SK-N-SH (cell line): ENCODE data around the gene YIPF5. TPM values are rescaled to one million over a fixed set of nuclear protein-coding genes. Genes with fewer than 3 reads are reported as not detected.

ENCODE experiments used
- CTCF ChIA-PET: fragments of 300-600, 350-600 bp; formaldehyde crosslinking; extraction: SDS; loops from one replicate; lab custom pipeline; 2021; lab: Yijun Ruan, JAX
- POLR2A ChIA-PET: fragments of 350-600 bp; sonication (Branson Sonifier 250); formaldehyde crosslinking; extraction: SDS; loops from one replicate; lab custom pipeline; 2020; ENCODE audit warnings: antibody characterized with exemption, inconsistent platforms; lab: Yijun Ruan, JAX
- DNase-seq: peaks from one replicate; pipeline ENCODE4 v3.0.0; 2012
- H2AFZ ChIP-seq: fragments of 200-600 bp; sonication (generic); 2 replicates; pipeline ENCODE4 v1.8.1; 2016; ENCODE audit warnings: antibody characterized with exemption, mild to moderate bottlenecking, low read depth
- H3F3A ChIP-seq: fragments of 200-600 bp; sonication (generic); replicated peaks from 2 replicates; pipeline ENCODE3; 2016; ENCODE audit warnings: antibody characterized with exemption, mild to moderate bottlenecking; ENCODE audit not compliant: insufficient read depth
- H3K27ac ChIP-seq, 2 experiments: fragments of 200-500 bp in 1 of 2; fragments of 200-600 bp in 1 of 2; sonication (Bioruptor generic) in 1 of 2; sonication (generic), shearing (Covaris generic) in 1 of 2; 2 replicates each; pipeline versions ENCODE4 v1.5.1 to v1.6.1; 2014 to 2016; ENCODE audit warnings: low read depth in 2 of 2, inconsistent platforms in 1 of 2, low read length in 1 of 2, mild to moderate bottlenecking in 1 of 2, mixed read lengths in 1 of 2
- H3K27me3 ChIP-seq: fragments of 200-600 bp; sonication (generic), shearing (Covaris generic); 2 replicates; pipeline ENCODE4 v1.6.1; 2016; ENCODE audit warnings: mixed run types; ENCODE audit not compliant: insufficient read depth
- H3K36me3 ChIP-seq, 2 experiments: fragments of 200-500 bp in 1 of 2; fragments of 200-600 bp in 1 of 2; sonication (Bioruptor generic) in 1 of 2; sonication (generic) in 1 of 2; replicated peaks in 1 of 2; 2 replicates each; pipeline versions ENCODE3 to v1.5.1; 2014 to 2016; ENCODE audit warnings: low read length in 1 of 2, mild to moderate bottlenecking in 1 of 2; ENCODE audit not compliant: insufficient read depth in 2 of 2, control insufficient read depth in 1 of 2
- H3K4me1 ChIP-seq, 2 experiments: fragments of 200-500 bp in 1 of 2; fragments of 200-600 bp in 1 of 2; sonication (Bioruptor generic) in 1 of 2; sonication (generic), shearing (Covaris generic) in 1 of 2; 2 replicates each; pipeline versions ENCODE4 v1.5.1 to v1.6.1; 2014 to 2016; ENCODE audit warnings: low read depth in 1 of 2, low read length in 1 of 2, mixed run types in 1 of 2; ENCODE audit not compliant: insufficient read depth in 2 of 2, control insufficient read depth in 1 of 2
- H3K4me2 ChIP-seq: fragments of 200-600 bp; sonication (generic), shearing (Covaris generic); 2 replicates; pipeline ENCODE4 v1.6.1; 2017; ENCODE audit warnings: mixed run types
- H3K4me3 ChIP-seq, 2 experiments: fragments of 200-500 bp in 1 of 2; fragments of 200-600 bp in 1 of 2; sonication (Bioruptor generic) in 1 of 2; sonication (generic), shearing (Covaris generic) in 1 of 2; 2 replicates each; pipeline versions ENCODE4 v1.5.1 to v1.8.1; 2014 to 2016; ENCODE audit warnings: low read depth in 2 of 2, inconsistent platforms in 1 of 2, low read length in 1 of 2, mild to moderate bottlenecking in 1 of 2, mixed read lengths in 1 of 2, moderate library complexity in 1 of 2
- H3K79me2 ChIP-seq: fragments of 200-600 bp; sonication (generic); 2 replicates; pipeline ENCODE4 v1.8.1; 2017; ENCODE audit warnings: mild to moderate bottlenecking; ENCODE audit not compliant: insufficient read depth
- H3K9ac ChIP-seq: fragments of 200-600 bp; sonication (generic); 2 replicates; pipeline ENCODE4 v1.6.1; 2017; ENCODE audit warnings: mixed run types
- H3K9me2 ChIP-seq: fragments of 200-600 bp; sonication (generic); 2 replicates; pipeline ENCODE4 v1.6.1; 2017; ENCODE audit warnings: mixed run types
- H3K9me3 ChIP-seq: fragments of 200-600 bp; sonication (generic); 2 replicates; pipeline ENCODE4 v1.6.1; 2017; ENCODE audit warnings: mixed run types, mild to moderate bottlenecking, moderate library complexity
- H4K20me1 ChIP-seq: fragments of 200-600 bp; sonication (generic); 2 replicates; pipeline ENCODE4 v1.6.1; 2017; ENCODE audit warnings: mild to moderate bottlenecking, mixed run types; ENCODE audit not compliant: insufficient read depth
- CHD2 ChIP-seq: fragments of 150-350 bp; IDR thresholded peaks from 2 replicates; pipeline ENCODE4 v1.6.1; 2018; ENCODE audit warnings: low read length; ENCODE audit not compliant: partially characterized antibody
- ELF1 ChIP-seq: IDR thresholded peaks from 2 replicates; pipeline ENCODE4 v1.4.0; 2012
- MEF2A ChIP-seq: IDR thresholded peaks from 2 replicates; pipeline ENCODE4 v1.4.0; 2012; ENCODE audit warnings: low read depth, borderline replicate concordance
- MXI1 ChIP-seq: IDR thresholded peaks from 2 replicates; pipeline ENCODE4 v1.6.1; 2012; ENCODE audit warnings: mild to moderate bottlenecking, low read depth, low read length, improper control_type of control experiment
- NFIC ChIP-seq: IDR thresholded peaks from 2 replicates; pipeline ENCODE4 v1.4.0; 2012; ENCODE audit warnings: borderline replicate concordance
- NRF1 ChIP-seq: IDR thresholded peaks from 2 replicates; pipeline ENCODE4 v1.6.1; 2012; ENCODE audit warnings: low read depth, mild to moderate bottlenecking, low read length
- POLR2AphosphoS5 ChIP-seq: IDR thresholded peaks from 2 replicates; pipeline ENCODE4 v1.6.1; 2012; ENCODE audit warnings: low read depth, low read length
- RCOR1 ChIP-seq: fragments of 150-350 bp; IDR thresholded peaks from 2 replicates; pipeline ENCODE4 v1.6.1; 2017; ENCODE audit warnings: antibody characterized with exemption, low read length
- RFX5 ChIP-seq: IDR thresholded peaks from 2 replicates; pipeline ENCODE4 v1.6.1; 2012; ENCODE audit warnings: mild to moderate bottlenecking, improper control_type of control experiment, low read length
- SMC3 ChIP-seq: IDR thresholded peaks from 2 replicates; pipeline ENCODE4 v1.6.1; 2012; ENCODE audit warnings: low read depth, low read length, improper control_type of control experiment
- TAF1 ChIP-seq: IDR thresholded peaks from 2 replicates; pipeline ENCODE4 v1.6.1; 2012; ENCODE audit warnings: low read depth, mild to moderate bottlenecking, low read length, moderate library complexity, borderline replicate concordance
- YY1 ChIP-seq: IDR thresholded peaks from 2 replicates; pipeline ENCODE4 v1.4.0; 2012; ENCODE audit warnings: low read depth, mild to moderate bottlenecking
- WGBS: methylation state at CpG from one replicate; pipeline ENCODE4 v1.1.6; 2017; ENCODE audit warnings: low lambda C conversion rate; 5-methylcytosine and 5-hydroxymethylcytosine counted together
- polyA plus RNA-seq, 3 experiments: library from polyadenylated mRNA; depleted of rRNA; stranded (reverse); fragments of >200 nt; gene quantifications; 2 replicates each; pipeline ENCODE4 v1.2.3, GENCODE V29; 2012
- TF ChIP-seq, protein P1 (sequence below): fragments of 150-350 bp; IDR thresholded peaks from 2 replicates; pipeline ENCODE4 v1.6.1; 2017; ENCODE audit warnings: antibody characterized with exemption, low read length, low read depth, borderline replicate concordance
- TF ChIP-seq, protein P2 (sequence below): IDR thresholded peaks from 2 replicates; pipeline ENCODE4 v1.4.0; 2012; ENCODE audit warnings: low read depth, borderline replicate concordance
- TF ChIP-seq, protein P3 (sequence below): fragments of 150-350 bp; IDR thresholded peaks from 2 replicates; pipeline ENCODE4 v1.6.1; 2016; ENCODE audit warnings: mild to moderate bottlenecking, low read depth, low read length

Gene YIPF5
- polyA plus RNA-seq, 1 of the 3 experiments (the other 2 are of a cell fraction) = 36.2 TPM

DNA sequence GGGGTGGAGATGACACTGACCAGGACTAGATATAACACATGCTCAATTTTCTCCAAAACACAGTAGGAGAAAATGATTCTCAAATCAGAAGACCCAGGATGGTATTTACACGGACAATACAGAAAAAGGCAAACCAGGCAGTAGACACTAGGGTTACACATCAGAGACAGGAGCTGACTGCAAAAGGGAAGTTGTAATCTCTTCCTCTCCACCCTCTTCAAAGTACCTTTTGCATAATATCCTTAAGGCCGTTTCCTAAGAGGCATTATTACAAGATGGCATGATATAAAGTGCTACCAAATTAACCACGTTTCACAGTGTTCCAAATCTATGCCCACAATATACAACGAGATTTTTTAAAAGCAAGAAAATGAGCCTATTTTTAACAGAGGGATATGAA is 39.2 kb downstream of the YIPF5 start (continued):
- TF ChIP-seq, protein P1, sequence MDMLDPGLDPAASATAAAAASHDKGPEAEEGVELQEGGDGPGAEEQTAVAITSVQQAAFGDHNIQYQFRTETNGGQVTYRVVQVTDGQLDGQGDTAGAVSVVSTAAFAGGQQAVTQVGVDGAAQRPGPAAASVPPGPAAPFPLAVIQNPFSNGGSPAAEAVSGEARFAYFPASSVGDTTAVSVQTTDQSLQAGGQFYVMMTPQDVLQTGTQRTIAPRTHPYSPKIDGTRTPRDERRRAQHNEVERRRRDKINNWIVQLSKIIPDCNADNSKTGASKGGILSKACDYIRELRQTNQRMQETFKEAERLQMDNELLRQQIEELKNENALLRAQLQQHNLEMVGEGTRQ = no peak
- TF ChIP-seq, protein P2, sequence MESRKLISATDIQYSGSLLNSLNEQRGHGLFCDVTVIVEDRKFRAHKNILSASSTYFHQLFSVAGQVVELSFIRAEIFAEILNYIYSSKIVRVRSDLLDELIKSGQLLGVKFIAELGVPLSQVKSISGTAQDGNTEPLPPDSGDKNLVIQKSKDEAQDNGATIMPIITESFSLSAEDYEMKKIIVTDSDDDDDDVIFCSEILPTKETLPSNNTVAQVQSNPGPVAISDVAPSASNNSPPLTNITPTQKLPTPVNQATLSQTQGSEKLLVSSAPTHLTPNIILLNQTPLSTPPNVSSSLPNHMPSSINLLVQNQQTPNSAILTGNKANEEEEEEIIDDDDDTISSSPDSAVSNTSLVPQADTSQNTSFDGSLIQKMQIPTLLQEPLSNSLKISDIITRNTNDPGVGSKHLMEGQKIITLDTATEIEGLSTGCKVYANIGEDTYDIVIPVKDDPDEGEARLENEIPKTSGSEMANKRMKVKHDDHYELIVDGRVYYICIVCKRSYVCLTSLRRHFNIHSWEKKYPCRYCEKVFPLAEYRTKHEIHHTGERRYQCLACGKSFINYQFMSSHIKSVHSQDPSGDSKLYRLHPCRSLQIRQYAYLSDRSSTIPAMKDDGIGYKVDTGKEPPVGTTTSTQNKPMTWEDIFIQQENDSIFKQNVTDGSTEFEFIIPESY = no peak
- TF ChIP-seq NRF1 (no peak), NFIC (no peak), MXI1 (no peak), MEF2A (no peak)
- TF ChIP-seq, all 33 proteins: peak for 0

DNA sequence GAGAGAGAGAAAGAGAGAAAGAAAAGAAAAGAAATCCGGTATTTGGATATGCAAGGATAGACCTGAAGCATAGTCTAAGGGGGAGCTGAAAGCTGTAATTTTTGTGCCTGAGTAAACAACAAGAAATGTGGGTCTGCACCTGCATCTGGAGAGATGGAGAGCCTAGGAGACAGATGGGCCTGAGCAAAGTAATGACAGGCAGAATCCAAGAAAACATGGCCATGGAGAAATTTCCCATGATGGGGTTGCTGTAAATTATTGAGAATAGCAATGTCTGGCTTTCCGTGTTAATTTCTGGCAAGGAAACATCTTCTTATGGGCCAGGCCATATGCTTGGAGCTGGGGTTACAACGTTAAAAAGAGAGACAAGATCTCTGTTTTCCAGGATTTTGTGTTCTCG is 40.2 kb downstream of the YIPF5 start:
- WGBS = 74% methylated on average over 4 of the region's 4 CpGs
- Histone ChIP-seq H4K20me1 (no peaks in the 10 kb centered on the region), H3K4me3 (no peak overlapping the region), H3K9ac (no peak overlapping the region), H2AFZ (no peak overlapping the region), H3F3A (no peaks in the 10 kb centered on the region), H3K36me3 (no peaks in the 10 kb centered on the region), H3K9me2 (no peaks in the 10 kb centered on the region), H3K4me2 (no peak overlapping the region), H3K27me3 (no peaks in the 10 kb centered on the region), H3K27ac (no peak overlapping the region), H3K9me3 (no peaks in the 10 kb centered on the region), H3K4me1 (peaks cover 0 to 4% of the 10 kb centered on the region in 2 experiments; a peak in 1 of 4 replicates), H3K79me2 (no peaks in the 10 kb centered on the region)
- TF ChIP-seq NRF1 (no peak), SMC3 (no peak), RFX5 (no peak), TAF1 (no peak)
- TF ChIP-seq, protein P1 = no peak
- ChIA-PET CTCF (interaction anchor here (1.5 kb wide), 1 partner anchor 481 kb away, joined by 3 read pairs; no protein-coding TSS in a partner anchor), POLR2A (no interaction called here)
- DNase-seq = no peak

DNA sequence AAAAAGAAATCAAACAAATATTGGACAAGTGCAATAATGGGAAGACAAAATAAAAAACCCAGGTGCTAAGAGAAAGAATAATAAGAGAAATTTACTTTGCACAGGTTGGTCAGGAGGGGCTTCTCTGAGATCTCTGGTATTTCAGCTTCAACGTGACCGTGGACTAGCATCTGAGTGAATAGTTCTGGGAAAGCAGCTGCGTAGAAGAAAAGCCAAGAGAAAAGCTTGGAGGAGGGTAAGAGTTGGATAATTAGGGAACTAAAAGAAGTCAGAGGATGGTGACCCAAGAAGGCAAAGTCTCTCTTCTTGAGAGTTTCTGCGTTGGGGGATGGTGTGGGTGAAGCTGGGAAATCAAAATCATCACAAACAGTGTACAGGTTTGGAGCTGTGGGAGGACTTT is 41.6 kb downstream of the YIPF5 start:
- H3K79me2 ChIP-seq = no peaks in the 10 kb centered on the region
- no peaks in the 10 kb centered on the region for H3K36me3 ChIP-seq
- H3K27me3 ChIP-seq = no peaks in the 10 kb centered on the region
- no peaks in the 10 kb centered on the region for H3K9me2 ChIP-seq
- no peaks in the 10 kb centered on the region for H3F3A ChIP-seq
- H3K4me3 ChIP-seq = no peak overlapping the region
- no peak overlapping the region for H3K9ac ChIP-seq
- ChIA-PET POLR2A (no interaction called here), CTCF (no interaction called here)
- no peak overlapping the region for H3K4me2 ChIP-seq
- no peaks in the 10 kb centered on the region for H4K20me1 ChIP-seq
- DNase-seq = no peak
- H2AFZ ChIP-seq = no peak overlapping the region
- peaks cover 0 to 4% of the 10 kb centered on the region in 2 experiments; a peak in 1 of 4 replicates for H3K4me1 ChIP-seq
- H3K27ac ChIP-seq = no peak overlapping the region
- 90% methylated on average over 3 of the region's 4 CpGs for WGBS
- no peaks in the 10 kb centered on the region for H3K9me3 ChIP-seq
- TF ChIP-seq ELF1 = no peak
- no peak for TF ChIP-seq YY1
- TF ChIP-seq, protein P3, sequence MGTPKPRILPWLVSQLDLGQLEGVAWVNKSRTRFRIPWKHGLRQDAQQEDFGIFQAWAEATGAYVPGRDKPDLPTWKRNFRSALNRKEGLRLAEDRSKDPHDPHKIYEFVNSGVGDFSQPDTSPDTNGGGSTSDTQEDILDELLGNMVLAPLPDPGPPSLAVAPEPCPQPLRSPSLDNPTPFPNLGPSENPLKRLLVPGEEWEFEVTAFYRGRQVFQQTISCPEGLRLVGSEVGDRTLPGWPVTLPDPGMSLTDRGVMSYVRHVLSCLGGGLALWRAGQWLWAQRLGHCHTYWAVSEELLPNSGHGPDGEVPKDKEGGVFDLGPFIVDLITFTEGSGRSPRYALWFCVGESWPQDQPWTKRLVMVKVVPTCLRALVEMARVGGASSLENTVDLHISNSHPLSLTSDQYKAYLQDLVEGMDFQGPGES = no peak
- no peak for TF ChIP-seq RCOR1
- TF ChIP-seq POLR2AphosphoS5 = no peak
- TF ChIP-seq NRF1 = no peak
- TF ChIP-seq, protein P1 = no peak
- TF ChIP-seq CHD2 = no peak
